ENCODE data around the gene SYNGR2.

The SYNGR2 gene

GRCh38 chr17:78202666-78203065 lies 34.3 kb downstream of the SYNGR2 start:
- Histone ChIP-seq H3K9me3 (ENCODE audit: control insufficient read depth, insufficient read depth, low read depth, low read length) (no peaks in the 10 kb centered on the region), H3K4me1 (ENCODE audit: control insufficient read depth, insufficient read depth, low read length) (peaks cover 8% of the 10 kb centered on the region), H3K9ac (ENCODE audit: low read length) (no peak overlapping the region), H3K27me3 (ENCODE audit: control insufficient read depth, insufficient read depth, low read length) (no peaks in the 10 kb centered on the region), H3K36me3 (ENCODE audit: control insufficient read depth, insufficient read depth, low read length) (peaks cover 37% of the 10 kb centered on the region), H3K27ac (ENCODE audit: low read depth, low read length) (no peak overlapping the region), H3K4me3 (ENCODE audit: low read depth, low read length) (no peak overlapping the region)

GRCh38 chr17:78204387-78205123 lies 36.2 kb downstream of the SYNGR2 start:
- Histone ChIP-seq H3K27me3 (ENCODE audit: control insufficient read depth, insufficient read depth, low read length) (no peaks in the 10 kb centered on the region), H3K9ac (ENCODE audit: low read length) (no peak overlapping the region), H3K4me1 (ENCODE audit: control insufficient read depth, insufficient read depth, low read length) (peaks cover 5% of the 10 kb centered on the region; the same call in 1 of the 2 replicates), H3K4me3 (ENCODE audit: low read depth, low read length) (no peak overlapping the region), H3K36me3 (ENCODE audit: control insufficient read depth, insufficient read depth, low read length) (peaks cover 35% of the 10 kb centered on the region), H3K27ac (ENCODE audit: low read depth, low read length) (no peak overlapping the region), H3K9me3 (ENCODE audit: control insufficient read depth, insufficient read depth, low read depth, low read length) (no peaks in the 10 kb centered on the region)

GRCh38 chr17:78205124-78205775 lies 36.9 kb downstream of the SYNGR2 start:
- H3K4me3 ChIP-seq (ENCODE audit: low read depth, low read length), result no peak overlapping the region

GRCh38 chr17:78206298-78206697 lies 37.9 kb downstream of the SYNGR2 start:
- Histone ChIP-seq H3K4me3 (ENCODE audit: low read depth, low read length) (no peak overlapping the region), H3K4me1 (ENCODE audit: control insufficient read depth, insufficient read depth, low read length) (no peaks in the 10 kb centered on the region), H3K36me3 (ENCODE audit: control insufficient read depth, insufficient read depth, low read length) (peaks cover 32% of the 10 kb centered on the region), H3K9me3 (ENCODE audit: control insufficient read depth, insufficient read depth, low read depth, low read length) (no peaks in the 10 kb centered on the region), H3K27ac (ENCODE audit: low read depth, low read length) (no peak overlapping the region), H3K9ac (ENCODE audit: low read length) (no peak overlapping the region), H3K27me3 (ENCODE audit: control insufficient read depth, insufficient read depth, low read length) (no peaks in the 10 kb centered on the region)

More at GRCh38 chr17:78205124-78205775, 36.9 kb downstream of the SYNGR2 start:
- Histone ChIP-seq H3K27ac (ENCODE audit: low read depth, low read length) (no peak overlapping the region), H3K36me3 (ENCODE audit: control insufficient read depth, insufficient read depth, low read length) (peaks cover 32% of the 10 kb centered on the region), H3K9me3 (ENCODE audit: control insufficient read depth, insufficient read depth, low read depth, low read length) (no peaks in the 10 kb centered on the region), H3K27me3 (ENCODE audit: control insufficient read depth, insufficient read depth, low read length) (no peaks in the 10 kb centered on the region), H3K4me1 (ENCODE audit: control insufficient read depth, insufficient read depth, low read length) (peaks cover 5% of the 10 kb centered on the region; the same call in 1 of the 2 replicates), H3K9ac (ENCODE audit: low read length) (no peak overlapping the region)

- Histone ChIP-seq H3K4me1 (ENCODE audit: control insufficient read depth, insufficient read depth, low read length) (no peaks in the 10 kb centered on the region), H3K27me3 (ENCODE audit: control insufficient read depth, insufficient read depth, low read length) (no peaks in the 10 kb centered on the region), H3K27ac (ENCODE audit: low read depth, low read length) (no peak overlapping the region), H3K9ac (ENCODE audit: low read length) (no peak overlapping the region), H3K9me3 (ENCODE audit: control insufficient read depth, insufficient read depth, low read depth, low read length) (no peaks in the 10 kb centered on the region), H3K4me3 (ENCODE audit: low read depth, low read length) (no peak overlapping the region), H3K36me3 (ENCODE audit: control insufficient read depth, insufficient read depth, low read length) (peaks cover 25% of the 10 kb centered on the region)
Measured at GRCh38 chr17:78208486-78208885, 40.1 kb downstream of the SYNGR2 start.

GRCh38 chr17:78210111-78210510 lies 41.7 kb downstream of the SYNGR2 start:
- Histone ChIP-seq H3K4me1 (ENCODE audit: control insufficient read depth, insufficient read depth, low read length) (0 out of 2 replicates have a peak, but pooled peaks cover 4% of the 10 kb centered on the region), H3K27ac (ENCODE audit: low read depth, low read length) (no peak overlapping the region), H3K4me3 (ENCODE audit: low read depth, low read length) (no peak overlapping the region), H3K9ac (ENCODE audit: low read length) (no peak overlapping the region), H3K9me3 (ENCODE audit: control insufficient read depth, insufficient read depth, low read depth, low read length) (no peaks in the 10 kb centered on the region), H3K27me3 (ENCODE audit: control insufficient read depth, insufficient read depth, low read length) (no peaks in the 10 kb centered on the region), H3K36me3 (ENCODE audit: control insufficient read depth, insufficient read depth, low read length) (peaks cover 12% of the 10 kb centered on the region)

- peaks cover 9% of the 10 kb centered on the region; the same call in 1 of the 2 replicates for H3K4me1 ChIP-seq (ENCODE audit: control insufficient read depth, insufficient read depth, low read length)
- no peaks in the 10 kb centered on the region for H3K9me3 ChIP-seq (ENCODE audit: control insufficient read depth, insufficient read depth, low read depth, low read length)
- H3K4me3 ChIP-seq (ENCODE audit: low read depth, low read length), result no peak overlapping the region
- H3K27me3 ChIP-seq (ENCODE audit: control insufficient read depth, insufficient read depth, low read length), result no peaks in the 10 kb centered on the region
- H3K9ac ChIP-seq (ENCODE audit: low read length), result no peak overlapping the region
- H3K27ac ChIP-seq (ENCODE audit: low read depth, low read length), result no peak overlapping the region
- peaks cover 5% of the 10 kb centered on the region; the same call in 1 of the 2 replicates for H3K36me3 ChIP-seq (ENCODE audit: control insufficient read depth, insufficient read depth, low read length)
Measured at GRCh38 chr17:78211032-78211431, 42.7 kb downstream of the SYNGR2 start.

- H3K27me3 ChIP-seq (ENCODE audit: control insufficient read depth, insufficient read depth, low read length), result no peaks in the 10 kb centered on the region
- peaks cover 17% of the 10 kb centered on the region for H3K36me3 ChIP-seq (ENCODE audit: control insufficient read depth, insufficient read depth, low read length)
- H3K9ac ChIP-seq (ENCODE audit: low read length), result peak within 1 kb of the TSS; percentile 94
- H3K27ac ChIP-seq (ENCODE audit: low read depth, low read length), result peak within 1 kb of the TSS; percentile 76; the same call in 1 of the 2 replicates
- no peaks in the 10 kb centered on the region for H3K9me3 ChIP-seq (ENCODE audit: control insufficient read depth, insufficient read depth, low read depth, low read length)
- peaks cover 9% of the 10 kb centered on the region; the same call in 1 of the 2 replicates for H3K4me1 ChIP-seq (ENCODE audit: control insufficient read depth, insufficient read depth, low read length)
- peak within 1 kb of the TSS; percentile 96 for H3K4me3 ChIP-seq (ENCODE audit: low read depth, low read length)
Measured at GRCh38 chr17:78214016-78214705, 45.8 kb downstream of the SYNGR2 start, which contains the start of gene BIRC5. TSS of gene BIRC5 (plus strand) at chr17:78214253. CDS start at chr17:78214317, 64 bp downstream.

- Histone ChIP-seq H3K9me3 (ENCODE audit: control insufficient read depth, insufficient read depth, low read depth, low read length) (no peaks in the 10 kb centered on the region), H3K27ac (ENCODE audit: low read depth, low read length) (peak overlapping the region; percentile 76; the same call in 1 of the 2 replicates), H3K4me3 (ENCODE audit: low read depth, low read length) (peak overlapping the region; percentile 96), H3K27me3 (ENCODE audit: control insufficient read depth, insufficient read depth, low read length) (no peaks in the 10 kb centered on the region), H3K9ac (ENCODE audit: low read length) (peak overlapping the region; percentile 94), H3K36me3 (ENCODE audit: control insufficient read depth, insufficient read depth, low read length) (peaks cover 22% of the 10 kb centered on the region), H3K4me1 (ENCODE audit: control insufficient read depth, insufficient read depth, low read length) (peaks cover 12% of the 10 kb centered on the region; the same call in 1 of the 2 replicates)
Measured at GRCh38 chr17:78214706-78215061, 46.3 kb downstream of the SYNGR2 start.

GRCh38 chr17:78219396-78220150 lies 51.2 kb downstream of the SYNGR2 start:
- Histone ChIP-seq H3K36me3 (ENCODE audit: control insufficient read depth, insufficient read depth, low read length) (peaks cover 61% of the 10 kb centered on the region), H3K9ac (ENCODE audit: low read length) (no peak overlapping the region), H3K27me3 (ENCODE audit: control insufficient read depth, insufficient read depth, low read length) (no peaks in the 10 kb centered on the region), H3K4me3 (ENCODE audit: low read depth, low read length) (no peak overlapping the region), H3K4me1 (ENCODE audit: control insufficient read depth, insufficient read depth, low read length) (peaks cover 15% of the 10 kb centered on the region; the same call in 1 of the 2 replicates), H3K27ac (ENCODE audit: low read depth, low read length) (no peak overlapping the region), H3K9me3 (ENCODE audit: control insufficient read depth, insufficient read depth, low read depth, low read length) (no peaks in the 10 kb centered on the region)

All from HUES6 (cell line).